Muscle of back (tissue), 13 donors: Measurements from ENCODE around the gene TRIM42. TPM values are rescaled to one million over a fixed set of nuclear protein-coding genes. Genes with fewer than 3 reads are reported as not detected.

Source experiments
- DNase-seq, 3 donors: peaks; one replicate each; pipeline versions ENCODE4 v3.0.0 to v3.0.0-alpha.2; 2013
- long read RNA-seq, 9 donors: transcript quantifications; one replicate each; lab custom pipeline, GENCODE V29; 2026
- polyA plus RNA-seq, 10 donors: library from polyadenylated mRNA; unstranded; fragments of 120-200 nt; gene quantifications; one replicate each; pipeline ENCODE4 v1.2.1, GENCODE V29; 2013; ENCODE audit not compliant: insufficient read length in 10 of 10

Gene TRIM42
- polyA plus RNA-seq = not detected
- long read RNA-seq, donor 1 = 0 reads
- long read RNA-seq, donor 2 = 0 reads
- long read RNA-seq, donor 3 = 0 reads
- long read RNA-seq, donor 4 = 0 reads
- long read RNA-seq, donor 5 = 0 reads
- long read RNA-seq, donor 6 = 0 reads
- long read RNA-seq, donor 7 = 0 reads
- long read RNA-seq, donor 8 = 0 reads
- long read RNA-seq, donor 9 = 0 reads

GRCh38 chr3:140677764-140678163 is at the start of gene TRIM42:
TSS of gene TRIM42 (plus strand) at chr3:140678064. CDS start at chr3:140678230, 166 bp downstream.
- no peak for DNase-seq

DNA sequence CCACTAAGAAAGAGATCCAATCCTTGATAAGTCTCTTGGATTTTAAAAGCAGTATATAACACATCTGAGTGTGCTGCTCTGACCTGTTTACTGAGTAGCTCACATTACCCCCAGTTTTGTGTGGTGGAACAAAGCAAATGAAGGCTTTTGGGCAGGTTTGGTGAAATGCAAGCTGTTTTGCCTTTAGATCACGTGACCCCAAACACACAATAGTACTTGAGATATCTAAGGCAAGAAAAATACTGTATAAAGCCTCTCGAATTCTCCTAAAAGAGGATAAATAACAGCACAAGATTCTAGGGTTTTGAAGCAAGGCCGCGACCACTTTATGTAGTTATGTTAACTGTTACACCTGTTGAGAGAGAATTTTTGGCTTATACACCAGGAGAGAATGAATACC is 49.3 kb upstream of the TRIM42 start:
- no peak for DNase-seq

GRCh38 chr3:140629357-140630137 is 48.3 kb upstream of the TRIM42 start:
- DNase-seq = peak in 1 of 3 donors; percentile 55

DNA sequence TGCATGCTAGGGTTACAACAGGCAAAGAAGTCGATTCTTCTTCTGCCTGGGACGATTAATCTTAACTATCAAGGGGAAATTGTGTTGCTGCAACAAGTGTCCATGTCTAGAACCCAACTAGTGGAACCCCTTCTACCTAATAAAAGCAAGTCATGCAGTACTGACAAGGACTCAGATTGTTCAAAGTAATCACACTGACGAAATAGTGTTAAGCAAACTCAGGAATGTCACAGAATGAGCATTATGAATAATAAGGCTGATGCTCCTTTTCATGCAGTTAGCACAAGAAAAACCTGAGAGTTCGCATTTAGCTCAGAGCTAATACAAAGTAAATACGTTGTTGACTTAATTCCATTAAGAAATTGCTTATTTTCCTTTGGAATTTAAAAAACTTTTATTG is 47.5 kb upstream of the TRIM42 start:
- DNase-seq = no peak

- DNase-seq = no peak
These were observed 47.0 kb upstream of the TRIM42 start for GRCh38 chr3:140630866-140631265.

GRCh38 chr3:140635276-140635675 is 42.6 kb upstream of the TRIM42 start:
- DNase-seq = no peak

DNA sequence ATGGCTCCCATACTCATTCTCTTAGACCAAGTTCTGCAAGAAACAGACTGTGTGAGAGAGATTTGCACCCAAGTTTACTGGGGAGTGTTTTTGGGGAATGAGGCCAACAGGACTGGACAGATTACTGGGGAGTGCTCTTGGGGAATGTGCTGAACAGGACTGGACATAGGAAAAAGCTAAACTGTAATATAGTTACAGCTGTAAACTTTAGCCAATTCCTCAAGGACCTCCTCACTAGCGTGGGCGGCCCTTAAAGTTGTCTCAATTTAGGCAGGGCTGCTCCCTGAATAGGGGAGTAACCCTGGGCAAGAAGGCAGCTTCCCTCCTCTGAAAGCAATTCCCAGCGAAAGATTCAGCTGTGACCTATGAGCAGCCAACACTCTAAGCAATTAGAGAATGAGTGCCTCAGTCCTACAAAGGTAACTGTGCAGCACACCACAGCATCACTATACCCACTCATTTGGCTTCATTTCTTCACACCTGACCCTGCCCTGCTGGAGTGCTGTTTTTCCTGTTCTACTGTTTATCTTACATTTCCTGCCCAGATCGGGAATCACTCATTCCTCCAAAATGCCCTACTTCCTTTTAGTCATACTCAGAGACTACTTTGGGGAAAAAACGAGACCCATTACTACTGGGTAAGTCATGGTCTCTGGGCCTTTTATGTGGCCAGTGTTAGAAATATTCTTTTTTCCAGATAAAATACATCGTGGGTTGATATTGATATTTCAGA is 41.3 kb upstream of the TRIM42 start:
- peak in 2 of 3 donors; percentile 47 to 77 for DNase-seq

- no peak for DNase-seq
These were observed 26.6 kb upstream of the TRIM42 start for GRCh38 chr3:140651287-140651686.

DNA sequence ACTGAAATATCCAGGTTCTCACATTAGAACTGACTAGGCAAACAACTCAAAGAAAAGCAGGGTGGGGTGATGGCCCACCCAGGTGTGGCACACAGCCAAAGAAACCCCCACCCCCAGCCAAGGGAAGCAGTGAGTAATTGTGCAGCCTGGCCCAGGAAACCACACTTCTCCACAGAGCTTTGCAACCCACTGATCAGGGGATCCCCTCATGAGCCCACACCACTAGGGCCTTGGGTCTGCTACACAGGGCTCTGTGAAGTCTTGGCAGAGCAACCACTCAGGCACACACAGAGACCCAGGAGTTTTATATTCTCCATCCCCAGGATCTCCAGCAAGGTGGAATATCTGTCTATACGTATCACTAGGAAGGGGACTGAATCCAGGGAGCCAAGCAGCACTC is 22.2 kb upstream of the TRIM42 start:
- DNase-seq = no peak

GRCh38 chr3:140664111-140664510 is 13.8 kb upstream of the TRIM42 start:
- DNase-seq = no peak

- DNase-seq = no peak
These were observed 4.7 kb downstream of the TRIM42 start for GRCh38 chr3:140682586-140682985.

GRCh38 chr3:140686128-140686527 is 8.3 kb downstream of the TRIM42 start:
- DNase-seq = no peak

- DNase-seq = no peak
These were observed 9.1 kb downstream of the TRIM42 start for GRCh38 chr3:140686948-140687347.

DNA sequence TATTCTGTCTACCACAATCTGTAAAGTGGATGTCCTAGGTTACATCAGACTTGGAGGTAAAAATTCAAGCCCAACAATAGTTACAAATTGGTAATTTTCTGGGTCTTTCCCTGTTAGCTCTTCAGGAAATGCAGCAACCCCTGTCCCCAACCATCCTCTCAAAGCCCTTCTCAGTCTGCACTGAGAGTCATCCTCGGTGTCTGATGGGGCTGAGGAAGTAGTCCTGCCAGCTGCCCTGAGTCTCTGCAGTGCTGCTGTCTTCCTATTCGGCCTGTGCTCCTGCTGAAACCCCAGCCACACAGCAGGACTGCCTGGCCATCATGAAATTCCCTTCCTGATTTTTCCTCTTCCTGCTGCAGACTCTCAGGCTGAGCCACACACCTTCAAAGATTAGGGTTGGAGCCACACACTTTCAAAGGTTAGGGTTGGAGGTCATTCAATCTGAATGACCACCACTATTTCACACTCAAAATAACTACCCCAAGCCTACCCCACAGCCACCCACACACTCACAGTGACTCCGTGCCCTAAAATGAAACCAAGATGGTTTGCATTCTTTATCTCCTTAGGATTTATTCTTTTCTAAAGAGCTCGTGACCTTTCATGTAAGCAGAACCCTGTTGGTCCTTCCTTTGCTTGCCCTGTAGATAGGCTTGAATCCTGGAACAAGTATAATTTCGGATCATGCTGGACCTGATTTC is 17.6 kb downstream of the TRIM42 start:
- DNase-seq = no peak

GRCh38 chr3:140699516-140700231 is 21.8 kb downstream of the TRIM42 start:
- DNase-seq = no peak

GRCh38 chr3:140702281-140702680 is 24.4 kb downstream of the TRIM42 start:
- DNase-seq = no peak

DNA sequence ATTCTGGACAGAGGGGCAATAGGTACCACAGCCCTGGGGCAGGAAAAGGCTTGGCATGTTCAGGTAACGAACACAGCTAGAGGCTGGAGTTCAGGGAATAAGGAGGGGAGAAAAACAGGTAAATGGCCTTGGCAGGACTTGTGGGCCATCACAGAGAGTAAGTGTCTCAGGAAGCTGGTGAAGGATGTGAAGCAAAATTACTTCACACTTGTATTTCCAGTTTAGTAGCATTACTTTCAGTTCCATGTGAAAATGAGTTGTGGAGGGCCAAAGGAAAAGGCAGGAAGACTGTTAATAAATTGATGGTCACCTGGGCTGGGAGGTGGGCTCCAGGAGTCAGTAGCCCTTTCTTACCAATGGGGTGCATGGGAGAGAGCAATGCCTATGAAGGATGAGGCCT is 25.6 kb downstream of the TRIM42 start:
- DNase-seq = no peak

DNA sequence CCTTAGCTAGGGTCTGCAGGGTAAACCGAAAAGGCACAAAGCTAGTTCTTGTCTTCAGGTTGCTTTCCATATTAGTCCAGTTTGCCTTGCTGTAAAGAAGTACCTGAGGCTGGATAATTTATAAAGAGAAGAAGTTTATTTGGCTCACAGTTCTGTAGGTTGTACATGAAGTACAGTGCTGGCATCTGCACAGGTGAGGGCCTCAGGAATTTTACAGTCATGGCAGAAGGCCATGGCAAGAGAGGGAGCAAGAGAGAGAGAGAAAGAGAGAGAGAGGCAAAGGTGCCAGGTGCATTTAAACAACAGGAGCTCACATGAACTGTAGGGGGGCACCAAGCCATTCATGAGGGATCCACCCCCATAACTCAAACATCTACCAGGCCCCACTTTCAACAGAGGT is 26.9 kb downstream of the TRIM42 start:
- no peak for DNase-seq

GRCh38 chr3:140705954-140706353 is 28.1 kb downstream of the TRIM42 start:
- no peak for DNase-seq

DNA sequence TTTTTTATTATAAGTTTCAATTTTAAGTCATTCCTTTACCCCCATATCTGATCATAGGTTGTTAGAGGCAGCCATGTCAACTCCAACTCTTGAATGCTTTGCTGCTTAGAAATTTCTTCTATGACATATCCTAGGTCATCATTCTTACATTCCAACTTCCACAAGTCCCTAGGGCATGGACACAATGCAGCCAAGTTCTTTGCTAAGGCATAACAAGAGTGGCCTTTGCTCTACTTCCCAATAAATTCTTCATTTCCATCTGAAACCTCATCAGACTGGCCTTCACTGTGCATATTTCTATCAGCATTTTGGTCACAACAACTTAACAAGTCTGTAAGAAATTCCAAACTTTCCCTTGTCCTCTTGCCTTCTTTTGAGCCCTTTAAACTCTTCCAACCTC is 28.5 kb downstream of the TRIM42 start:
- no peak for DNase-seq

- DNase-seq = peak in 2 of 3 donors; percentile 41 to 60
These were observed 31.0 kb downstream of the TRIM42 start for GRCh38 chr3:140708815-140709214.

GRCh38 chr3:140709751-140710150 is 31.9 kb downstream of the TRIM42 start:
- DNase-seq = no peak
